GM12872 (cell line): ENCODE measurements around the gene ARPP21.

Experiments
- CTCF ChIP-seq: IDR thresholded peaks from 3 replicates; pipeline ENCODE4 v1.5.1; 2011; ENCODE audit warnings: low read depth, mild to moderate bottlenecking, low read length, moderate library complexity; ENCODE audit not compliant: insufficient read depth

The ARPP21 gene

GRCh38 chr3:35654476-35654875, 15.2 kb downstream of the ARPP21 start:
- TF ChIP-seq CTCF = no peak

GRCh38 chr3:35658686-35659085, 19.4 kb downstream of the ARPP21 start:
- TF ChIP-seq CTCF = no peak

GRCh38 chr3:35659768-35660167, 20.4 kb downstream of the ARPP21 start:
- TF ChIP-seq CTCF = peak; percentile 37; the same call in 2 of the 3 replicates

GRCh38 chr3:35663471-35663870, 24.1 kb downstream of the ARPP21 start:
- TF ChIP-seq CTCF = no peak

- no peak for TF ChIP-seq CTCF
Measured at GRCh38 chr3:35664460-35664919, 25.2 kb downstream of the ARPP21 start.

- TF ChIP-seq CTCF = no peak
Measured at GRCh38 chr3:35665390-35666055, 26.2 kb downstream of the ARPP21 start.

- no peak for TF ChIP-seq CTCF
Measured at GRCh38 chr3:35666888-35667287, 27.6 kb downstream of the ARPP21 start.
